HepG2 (cell line): Measurements from ENCODE around the gene SEPTIN10. TPM values are rescaled to one million over a fixed set of nuclear protein-coding genes. Genes with fewer than 3 reads are reported as not detected.

Experiments
- ATAC-seq: fragments of 200-7000 bp; cut with Tn5 transposase; 3 replicates; pipeline ENCODE4 v1.9.1; 2020; ENCODE audit warnings: mild to moderate bottlenecking, moderate library complexity
- BruUV-seq: library from RNA; stranded (reverse); fragments of 400-500 nt; replicated peaks from 2 replicates; lab custom pipeline; 2021; lab: Mats Ljungman, UMichigan
- CTCF ChIA-PET: fragments of 300-600 bp; formaldehyde crosslinking; extraction: SDS; loops from one replicate; lab custom pipeline; 2021; ENCODE audit warnings: low total read pairs, inconsistent platforms, low intra/inter-chr PET ratio; lab: Yijun Ruan, JAX
- POLR2A ChIA-PET: fragments of 350-600 bp; sonication (Branson Sonifier 250); formaldehyde crosslinking; loops from one replicate; lab custom pipeline; 2020; ENCODE audit warnings: antibody characterized with exemption, inconsistent platforms; lab: Yijun Ruan, JAX
- DNase-seq: peaks from one replicate; pipeline ENCODE4 v3.0.0-alpha.2; 2015; ENCODE audit warnings: low spot score
- FAIRE-seq: peaks from 3 replicates; lab custom pipeline; 2011; peaks lifted over from hg19 to GRCh38; lab: Jason Lieb, UNC
- H2AFZ ChIP-seq: one replicate; pipeline ENCODE4 v1.6.1; 2011; ENCODE audit warnings: low read length, inconsistent platforms
- H3K27ac ChIP-seq: fragments of 300-600 bp; 3 replicates; pipeline ENCODE4 v1.8.0; 2011; ENCODE audit warnings: mixed run types, mild to moderate bottlenecking, mixed read lengths, low read length, inconsistent platforms; ENCODE audit not compliant: insufficient read depth; ENCODE audit errors: extremely low read length
- H3K27me3 ChIP-seq, 2 experiments: fragments of 200-600 bp in 1 of 2; 2 replicates in 1 of 2; 3 replicates in 1 of 2; pipeline versions ENCODE4 v1.6.0 to v1.8.0; 2011; ENCODE audit warnings: low read length in 2 of 2, mild to moderate bottlenecking in 2 of 2, moderate library complexity in 2 of 2, inconsistent platforms in 1 of 2; ENCODE audit not compliant: insufficient read depth in 2 of 2, control insufficient read depth in 1 of 2
- H3K36me3 ChIP-seq, 2 experiments: fragments of 200-600 bp in 1 of 2; replicated peaks in 1 of 2; 2 replicates in 1 of 2; 3 replicates in 1 of 2; pipeline versions ENCODE4 v1.5.1 to v1.8.0; 2011; ENCODE audit warnings: low read length in 2 of 2, inconsistent platforms in 1 of 2; ENCODE audit not compliant: insufficient read depth in 2 of 2, control insufficient read depth in 1 of 2
- H3K4me1 ChIP-seq: 2 replicates; pipeline ENCODE4 v1.5.1; 2012; ENCODE audit warnings: low read length, inconsistent platforms; ENCODE audit not compliant: insufficient read depth
- H3K4me2 ChIP-seq: 2 replicates; pipeline ENCODE4 v1.6.0; 2011; ENCODE audit warnings: low read depth, low read length, inconsistent platforms
- H3K4me3 ChIP-seq, 3 experiments: fragments of 200-600 bp in 1 of 3; sonication (generic), shearing (Covaris generic) in 1 of 3; replicated peaks in 1 of 3; 2 replicates each; pipeline ENCODE4 v1.5.1; 2011 to 2016; ENCODE audit warnings: low read length in 3 of 3, inconsistent platforms in 2 of 3, low read depth in 2 of 3, mild to moderate bottlenecking in 2 of 3, control low read depth in 1 of 3, mixed read lengths in 1 of 3; ENCODE audit not compliant: insufficient read depth in 1 of 3
- H3K79me2 ChIP-seq: one replicate; pipeline ENCODE4 v1.6.1; 2011; ENCODE audit warnings: low read length, inconsistent platforms; ENCODE audit not compliant: insufficient read depth
- H3K9ac ChIP-seq: 2 replicates; pipeline ENCODE4 v1.6.0; 2011; ENCODE audit warnings: mild to moderate bottlenecking, low read depth, low read length, inconsistent platforms; ENCODE audit not compliant: insufficient read depth
- H3K9me3 ChIP-seq: 2 replicates; pipeline ENCODE4 v1.5.1; 2012; ENCODE audit warnings: mild to moderate bottlenecking, low read length
- H4K20me1 ChIP-seq: 2 replicates; pipeline ENCODE4 v1.6.0; 2011; ENCODE audit warnings: inconsistent platforms, mild to moderate bottlenecking, low read length, moderate library complexity; ENCODE audit not compliant: insufficient read depth
- ATF4 ChIP-seq, 2 experiments: fragments of 450-650 bp in 1 of 2; sonication (generic) in 1 of 2; formaldehyde crosslinking; IDR thresholded peaks; 2 replicates each; pipeline versions ENCODE4 v1.5.0 to v1.8.0; 2020 to 2022; ENCODE audit warnings: mild to moderate bottlenecking in 1 of 2, missing genetic modification reagents in 1 of 2
- ATF7 ChIP-seq, 2 experiments: fragments of 450-650 bp in 1 of 2; sonication (generic) in 1 of 2; formaldehyde crosslinking in 1 of 2; IDR thresholded peaks; 2 replicates each; pipeline versions ENCODE4 v1.4.0 to v1.6.1; 2016 to 2020; ENCODE audit warnings: antibody characterized with exemption in 1 of 2, mild to moderate bottlenecking in 1 of 2, missing genetic modification reagents in 1 of 2
- CEBPB ChIP-seq: IDR thresholded peaks from 2 replicates; pipeline ENCODE4 v1.6.1; 2011; ENCODE audit warnings: low read depth, low read length, improper control_type of control experiment, borderline replicate concordance
- HIC2 ChIP-seq: sonication (generic); formaldehyde crosslinking; IDR thresholded peaks from 2 replicates; pipeline ENCODE4 v1.9.0; 2022; ENCODE audit warnings: low read depth, missing genetic modification reagents
- KLF13 ChIP-seq: sonication (generic); formaldehyde crosslinking; IDR thresholded peaks from 2 replicates; pipeline ENCODE4 v1.4.0; 2020; ENCODE audit warnings: mild to moderate bottlenecking, missing genetic modification reagents
- RCOR2 ChIP-seq: IDR thresholded peaks from 2 replicates; pipeline ENCODE4 v1.6.1; 2016; ENCODE audit warnings: missing biosample characterization, missing genetic modification reagents
- SMC3 ChIP-seq: IDR thresholded peaks from 2 replicates; pipeline ENCODE4 v1.6.1; 2011; ENCODE audit warnings: low read length, improper control_type of control experiment
- SOX6 ChIP-seq, 2 experiments: fragments of 450-650 bp in 1 of 2; sonication (generic) in 1 of 2; formaldehyde crosslinking in 1 of 2; IDR thresholded peaks; 2 replicates each; pipeline versions ENCODE4 v1.4.0 to v1.6.1; 2017 to 2020; ENCODE audit warnings: antibody characterized with exemption in 1 of 2, mild to moderate bottlenecking in 1 of 2, missing genetic modification reagents in 1 of 2
- SRY ChIP-seq: sonication (generic); formaldehyde crosslinking; IDR thresholded peaks from 2 replicates; pipeline ENCODE4 v1.8.0; 2022; ENCODE audit warnings: mild to moderate bottlenecking, missing genetic modification reagents
- ZMAT3 ChIP-seq: sonication (generic); formaldehyde crosslinking; conservative IDR thresholded peaks from 2 replicates; pipeline ENCODE4 v1.7.0; 2021; ENCODE audit warnings: missing genetic modification reagents
- WGBS: methylation state at CpG from one replicate; pipeline ENCODE4 v1.1.6; 2017; ENCODE audit warnings: low lambda C conversion rate; 5-methylcytosine and 5-hydroxymethylcytosine counted together
- in situ Hi-C: cut with HindIII; loops from 2 replicates; pipeline ENCODE4 v1.10.0; 2017; ENCODE audit warnings: low pct_unique_long_range_greater_than_20kb; ENCODE audit not compliant: extremely low pct_ligation_motif_present
- intact Hi-C: fragments of 100-400 bp; cut with micrococcal nuclease; formaldehyde crosslinking; loops from one replicate; pipeline ENCODE4 v1.10.0; 2022; ENCODE audit not compliant: unreplicated experiment
- polyA plus RNA-seq, 8 experiments: library from polyadenylated mRNA; depleted of rRNA in 3 of 8; stranded (reverse) in 7 of 8; unstranded in 1 of 8; fragments of >200 nt; fragmentation: Illumina TruSeq in 4 of 8; extraction: Trizol in 4 of 8; gene quantifications; 2 replicates each; pipeline versions ENCODE4 v1.2.1 to v1.2.3, GENCODE V29; 2011 to 2016; ENCODE audit warnings: low read depth in 4 of 8, missing spikeins in 1 of 8, mixed read lengths in 1 of 8; ENCODE audit not compliant: insufficient read depth in 1 of 8
- total RNA-seq, 5 experiments: library from RNA; depleted of rRNA; stranded (reverse); fragments of >200 nt; fragmentation: Illumina TruSeq; extraction: Trizol; gene quantifications; 2 replicates each; pipeline ENCODE4 v1.2.3, GENCODE V29; 2016; ENCODE audit warnings: low read depth in 1 of 5

The SEPTIN10 gene
- total and polyA plus RNA-seq, 2 of the 13 experiments (the other 11 are each of a cell fraction or from before 2014, with no cell fraction given) = 45.8 to 67.5 TPM

GRCh38 chr2:109611467-109612095, 2.2 kb downstream of the SEPTIN10 start (continued):
- peak; percentile 68 for TF ChIP-seq SMC3

- CTCF ChIA-PET = no interaction called here
These were observed 4.3 kb downstream of the SEPTIN10 start for GRCh38 chr2:109609352-109610024.

More at GRCh38 chr2:109609352-109610024, 4.3 kb downstream of the SEPTIN10 start:
- FAIRE-seq (no peak), DNase-seq (no peak), ATAC-seq (no peak)
- Histone ChIP-seq H3K27ac (peak overlapping the region; percentile 3), H2AFZ (no peak overlapping the region), H3K27me3 (no peaks in the 10 kb centered on the region; a peak in 1 of 5 replicates), H3K4me2 (peak overlapping the region; percentile 30; the same call in 1 of the 2 replicates), H3K9ac (no peak overlapping the region), H3K4me3 (no peak overlapping the region), H3K79me2 (peaks cover 90% of the 10 kb centered on the region), H3K36me3 (peaks cover 1 to 2% of the 10 kb centered on the region in 2 experiments; a peak in 2 of 5 replicates), H4K20me1 (peaks cover 14% of the 10 kb centered on the region), H3K4me1 (peaks cover 56% of the 10 kb centered on the region), H3K9me3 (no peaks in the 10 kb centered on the region)
- in situ Hi-C loops (no loop called here), intact Hi-C loops (no loop called here)
- WGBS = 81% methylated on average over 8 of the region's 8 CpGs
- TF ChIP-seq ZMAT3 (CRISPR knock-in tag) (no peak), SRY (CRISPR knock-in tag) (no peak), HIC2 (no peak), ATF4 (CRISPR knock-in tag; IDR thresholded peaks at IDR 0.05) (peak in 1 of 2 experiments; percentile 25; a peak in 1 of 4 replicates), SOX6 (IDR thresholded peaks at IDR 0.05) (no peak), SOX6 (CRISPR knock-in tag; IDR thresholded peaks at IDR 0.05) (0 out of 2 replicates have a peak, but pooled peaks have one; percentile 20), KLF13 (no peak), ATF7 (IDR thresholded peaks at IDR 0.05) (0 out of 2 replicates have a peak, but pooled peaks have one; percentile 13), ATF7 (CRISPR knock-in tag; IDR thresholded peaks at IDR 0.05) (no peak), RCOR2 (CRISPR knock-in tag) (0 out of 2 replicates have a peak, but pooled peaks have one; percentile 10), CEBPB (peak; percentile 46; the same call in 1 of the 2 replicates)
- POLR2A ChIA-PET = interaction anchor here (1.3 kb wide), 1 partner anchor 82 kb away, joined by 4 read pairs; no protein-coding TSS in a partner anchor
- no TSS peak for BruUV-seq
